Fibroblast of skin of left biceps (primary cell): Measurements from ENCODE around the gene PRKCE.
A peak's percentile ranks its signal among the peaks of the same experiment; 100 is the strongest.
"Not testable (repeated sequence)": the region's sequence is repeated elsewhere in the genome, so short reads cannot be mapped to it uniquely, and the experiment has no call there.

Experiments
- DNase-seq, 2 experiments: peaks; one replicate each; pipeline ENCODE4 v3.0.0-alpha.2; 2013; ENCODE audit warnings: low read depth in 2 of 2

The PRKCE gene

GRCh38 chr2:45668509-45668908 lies 17.0 kb downstream of the PRKCE start:
- DNase-seq = no peak

- no peak for DNase-seq
Measured at GRCh38 chr2:45669032-45669486, 17.6 kb downstream of the PRKCE start.

GRCh38 chr2:45670646-45671045 lies 19.2 kb downstream of the PRKCE start:
- no peak for DNase-seq

GRCh38 chr2:45672138-45672537 lies 20.7 kb downstream of the PRKCE start:
- no peak for DNase-seq

- no peak for DNase-seq
Measured at GRCh38 chr2:45674035-45674816, 22.8 kb downstream of the PRKCE start.

- DNase-seq = no peak
Measured at GRCh38 chr2:45675263-45675812, 23.9 kb downstream of the PRKCE start.

- DNase-seq = no peak
Measured at GRCh38 chr2:45676088-45676487, 24.6 kb downstream of the PRKCE start.

- no peak for DNase-seq
Measured at GRCh38 chr2:45678791-45679348, 27.4 kb downstream of the PRKCE start.

- no peak for DNase-seq
Measured at GRCh38 chr2:45680351-45680967, 29.0 kb downstream of the PRKCE start.

- peak; percentile 15 to 25 for DNase-seq
Measured at GRCh38 chr2:45681675-45682074, 30.2 kb downstream of the PRKCE start.

GRCh38 chr2:45683292-45683691 lies 31.8 kb downstream of the PRKCE start:
- DNase-seq = no peak

GRCh38 chr2:45684756-45685155 lies 33.3 kb downstream of the PRKCE start:
- DNase-seq = no peak

- DNase-seq = no peak
Measured at GRCh38 chr2:45685260-45685659, 33.8 kb downstream of the PRKCE start.

GRCh38 chr2:45687964-45688363 lies 36.5 kb downstream of the PRKCE start:
- no peak for DNase-seq

GRCh38 chr2:45688479-45689298 lies 37.2 kb downstream of the PRKCE start:
- no peak for DNase-seq

GRCh38 chr2:45690231-45690630 lies 38.8 kb downstream of the PRKCE start:
- DNase-seq = no peak

GRCh38 chr2:45691171-45691999 lies 39.9 kb downstream of the PRKCE start:
- no peak for DNase-seq

GRCh38 chr2:45692566-45692965 lies 41.1 kb downstream of the PRKCE start:
- DNase-seq = no peak

- not testable (repeated sequence) for DNase-seq
Measured at GRCh38 chr2:45695480-45696007, 44.1 kb downstream of the PRKCE start.

GRCh38 chr2:45696708-45697107 lies 45.2 kb downstream of the PRKCE start:
- DNase-seq = no peak

GRCh38 chr2:45697190-45697589 lies 45.7 kb downstream of the PRKCE start:
- DNase-seq = no peak
